ENCODE measurements around the gene LCN10.

LCN10 gene

GRCh38 chr9:136700959-136701667 is 41.6 kb downstream of the LCN10 start:
- Histone ChIP-seq H2AK5ac (ENCODE audit: low read length, severe bottlenecking) (no peak overlapping the region), H2BK120ac (ENCODE audit: low read depth, low read length) (no peak overlapping the region), H4K8ac (ENCODE audit: low read length) (no peak overlapping the region), H3K23ac (ENCODE audit: low read length in 2 of 2) (no peak overlapping the region), H3K4me1 (ENCODE audit: control insufficient read depth, insufficient read depth, low read depth, low read length) (peaks cover 13% of the 10 kb centered on the region), H3K9ac (ENCODE audit: low read length) (no peak overlapping the region), H2AFZ (ENCODE audit: low read depth, low read length) (no peak overlapping the region), H3K9me3 (ENCODE audit: control insufficient read depth, low read length) (no peaks in the 10 kb centered on the region), H3K79me1 (replicated peaks; ENCODE audit: low read length, poor library complexity, severe bottlenecking) (no peaks in the 10 kb centered on the region), H3K27ac (ENCODE audit: low read length, poor library complexity, severe bottlenecking) (no peak overlapping the region), H2BK15ac (ENCODE audit: low read depth, poor library complexity, severe bottlenecking) (no peak overlapping the region), H3K14ac (ENCODE audit: low read length in 2 of 2) (peak overlapping the region in 1 of 2 experiments; percentile 68), H2BK5ac (ENCODE audit: low read depth, low read length, poor library complexity, severe bottlenecking) (peak overlapping the region; percentile 26), H2BK12ac (ENCODE audit: low read length in 2 of 2) (no peak overlapping the region), H3K4me3 (ENCODE audit: insufficient read depth in 1 of 2, low read depth in 1 of 2, low read length in 2 of 2) (no peak overlapping the region), H3K36me3 (ENCODE audit: control insufficient read depth in 1 of 2, insufficient read depth in 2 of 2, low read depth in 1 of 2, low read length in 2 of 2) (no peaks in the 10 kb centered on the region), H3K4ac (ENCODE audit: low read depth in 1 of 2, low read length in 2 of 2) (no peak overlapping the region), H3K27me3 (ENCODE audit: control insufficient read depth in 1 of 2, insufficient read depth in 1 of 2, low read length in 2 of 2) (peaks cover 20 to 59% of the 10 kb centered on the region in 2 experiments), H4K91ac (ENCODE audit: low read length) (no peak overlapping the region), H3K18ac (ENCODE audit: low read depth in 1 of 2, low read length in 2 of 2) (no peak overlapping the region), H3K4me2 (ENCODE audit: low read length, poor library complexity, severe bottlenecking) (no peak overlapping the region)
- 56% methylated on average over 38 of the region's 38 CpGs for WGBS
- DNase-seq, result no peak

GRCh38 chr9:136700304-136700703 is 42.4 kb downstream of the LCN10 start:
- Histone ChIP-seq H3K14ac (ENCODE audit: low read length in 2 of 2) (no peak overlapping the region), H3K79me1 (replicated peaks; ENCODE audit: low read length, poor library complexity, severe bottlenecking) (no peaks in the 10 kb centered on the region), H3K9ac (ENCODE audit: low read length) (no peak overlapping the region), H4K8ac (ENCODE audit: low read length) (no peak overlapping the region), H2AK5ac (ENCODE audit: low read length, severe bottlenecking) (no peak overlapping the region), H4K91ac (ENCODE audit: low read length) (no peak overlapping the region), H3K27ac (ENCODE audit: low read length, poor library complexity, severe bottlenecking) (no peak overlapping the region), H2BK5ac (ENCODE audit: low read depth, low read length, poor library complexity, severe bottlenecking) (no peak overlapping the region), H3K9me3 (ENCODE audit: control insufficient read depth, low read length) (no peaks in the 10 kb centered on the region), H3K4me2 (ENCODE audit: low read length, poor library complexity, severe bottlenecking) (no peak overlapping the region), H2BK12ac (ENCODE audit: low read length in 2 of 2) (no peak overlapping the region), H3K27me3 (ENCODE audit: control insufficient read depth in 1 of 2, insufficient read depth in 1 of 2, low read length in 2 of 2) (peaks cover 16 to 59% of the 10 kb centered on the region in 2 experiments), H2BK120ac (ENCODE audit: low read depth, low read length) (no peak overlapping the region), H3K36me3 (ENCODE audit: control insufficient read depth in 1 of 2, insufficient read depth in 2 of 2, low read depth in 1 of 2, low read length in 2 of 2) (no peaks in the 10 kb centered on the region), H3K4me3 (ENCODE audit: insufficient read depth in 1 of 2, low read depth in 1 of 2, low read length in 2 of 2) (no peak overlapping the region), H3K4me1 (ENCODE audit: control insufficient read depth, insufficient read depth, low read depth, low read length) (peaks cover 21% of the 10 kb centered on the region), H2BK15ac (ENCODE audit: low read depth, poor library complexity, severe bottlenecking) (no peak overlapping the region), H2AFZ (ENCODE audit: low read depth, low read length) (no peak overlapping the region), H3K18ac (ENCODE audit: low read depth in 1 of 2, low read length in 2 of 2) (no peak overlapping the region), H3K23ac (ENCODE audit: low read length in 2 of 2) (no peak overlapping the region), H3K4ac (ENCODE audit: low read depth in 1 of 2, low read length in 2 of 2) (no peak overlapping the region)
- DNase-seq, result no peak
- WGBS, result 82% methylated on average over 13 of the region's 13 CpGs

- H2BK12ac ChIP-seq (ENCODE audit: low read length in 2 of 2), result no peak overlapping the region
- peaks cover 16 to 68% of the 10 kb centered on the region in 2 experiments for H3K27me3 ChIP-seq (ENCODE audit: control insufficient read depth in 1 of 2, insufficient read depth in 1 of 2, low read length in 2 of 2)
- H3K23ac ChIP-seq (ENCODE audit: low read length in 2 of 2), result no peak overlapping the region
- no peak overlapping the region for H3K18ac ChIP-seq (ENCODE audit: low read depth in 1 of 2, low read length in 2 of 2)
- H2BK5ac ChIP-seq (ENCODE audit: low read depth, low read length, poor library complexity, severe bottlenecking), result no peak overlapping the region
- no peak overlapping the region for H3K14ac ChIP-seq (ENCODE audit: low read length in 2 of 2)
- no peak for DNase-seq
- no peak overlapping the region for H3K4ac ChIP-seq (ENCODE audit: low read depth in 1 of 2, low read length in 2 of 2)
- no peaks in the 10 kb centered on the region for H3K79me1 ChIP-seq (replicated peaks; ENCODE audit: low read length, poor library complexity, severe bottlenecking)
- no peaks in the 10 kb centered on the region for H3K9me3 ChIP-seq (ENCODE audit: control insufficient read depth, low read length)
- no peak overlapping the region for H3K4me2 ChIP-seq (ENCODE audit: low read length, poor library complexity, severe bottlenecking)
- H4K91ac ChIP-seq (ENCODE audit: low read length), result no peak overlapping the region
- H2BK15ac ChIP-seq (ENCODE audit: low read depth, poor library complexity, severe bottlenecking), result no peak overlapping the region
- H4K8ac ChIP-seq (ENCODE audit: low read length), result no peak overlapping the region
- no peak overlapping the region for H3K9ac ChIP-seq (ENCODE audit: low read length)
- H2AK5ac ChIP-seq (ENCODE audit: low read length, severe bottlenecking), result no peak overlapping the region
- H3K36me3 ChIP-seq (ENCODE audit: control insufficient read depth in 1 of 2, insufficient read depth in 2 of 2, low read depth in 1 of 2, low read length in 2 of 2), result no peaks in the 10 kb centered on the region
- peaks cover 32% of the 10 kb centered on the region for H3K4me1 ChIP-seq (ENCODE audit: control insufficient read depth, insufficient read depth, low read depth, low read length)
- no peak overlapping the region for H3K4me3 ChIP-seq (ENCODE audit: insufficient read depth in 1 of 2, low read depth in 1 of 2, low read length in 2 of 2)
- no peak overlapping the region for H2BK120ac ChIP-seq (ENCODE audit: low read depth, low read length)
- WGBS, result 94% methylated on average over 9 of the region's 11 CpGs
- no peak overlapping the region for H3K27ac ChIP-seq (ENCODE audit: low read length, poor library complexity, severe bottlenecking)
- H2AFZ ChIP-seq (ENCODE audit: low read depth, low read length), result no peak overlapping the region
These were observed 44.0 kb downstream of the LCN10 start for GRCh38 chr9:136698635-136699246.

GRCh38 chr9:136697821-136698526 is 44.8 kb downstream of the LCN10 start:
- no peak overlapping the region for H3K14ac ChIP-seq (ENCODE audit: low read length in 2 of 2)
- no peak overlapping the region for H3K4ac ChIP-seq (ENCODE audit: low read depth in 1 of 2, low read length in 2 of 2)
- no peak overlapping the region for H3K4me2 ChIP-seq (ENCODE audit: low read length, poor library complexity, severe bottlenecking)
- H3K9me3 ChIP-seq (ENCODE audit: control insufficient read depth, low read length), result no peaks in the 10 kb centered on the region
- H3K9ac ChIP-seq (ENCODE audit: low read length), result no peak overlapping the region
- H2BK120ac ChIP-seq (ENCODE audit: low read depth, low read length), result no peak overlapping the region
- H4K91ac ChIP-seq (ENCODE audit: low read length), result no peak overlapping the region
- no peak overlapping the region for H2AK5ac ChIP-seq (ENCODE audit: low read length, severe bottlenecking)
- peak overlapping the region in 1 of 2 experiments; percentile 4 for H3K18ac ChIP-seq (ENCODE audit: low read depth in 1 of 2, low read length in 2 of 2)
- no peak overlapping the region for H2BK15ac ChIP-seq (ENCODE audit: low read depth, poor library complexity, severe bottlenecking)
- no peak overlapping the region for H2BK12ac ChIP-seq (ENCODE audit: low read length in 2 of 2)
- H4K8ac ChIP-seq (ENCODE audit: low read length), result no peak overlapping the region
- H3K4me3 ChIP-seq (ENCODE audit: insufficient read depth in 1 of 2, low read depth in 1 of 2, low read length in 2 of 2), result no peak overlapping the region
- H3K79me1 ChIP-seq (replicated peaks; ENCODE audit: low read length, poor library complexity, severe bottlenecking), result no peaks in the 10 kb centered on the region
- H2AFZ ChIP-seq (ENCODE audit: low read depth, low read length), result no peak overlapping the region
- no peak overlapping the region for H3K27ac ChIP-seq (ENCODE audit: low read length, poor library complexity, severe bottlenecking)
- no peak overlapping the region for H2BK5ac ChIP-seq (ENCODE audit: low read depth, low read length, poor library complexity, severe bottlenecking)
- peak; percentile 45 for DNase-seq
- H3K4me1 ChIP-seq (ENCODE audit: control insufficient read depth, insufficient read depth, low read depth, low read length), result peaks cover 38% of the 10 kb centered on the region
- no peaks in the 10 kb centered on the region for H3K36me3 ChIP-seq (ENCODE audit: control insufficient read depth in 1 of 2, insufficient read depth in 2 of 2, low read depth in 1 of 2, low read length in 2 of 2)
- WGBS, result 68% methylated on average over 20 of the region's 20 CpGs
- no peak overlapping the region for H3K23ac ChIP-seq (ENCODE audit: low read length in 2 of 2)
- peaks cover 16 to 68% of the 10 kb centered on the region in 2 experiments for H3K27me3 ChIP-seq (ENCODE audit: control insufficient read depth in 1 of 2, insufficient read depth in 1 of 2, low read length in 2 of 2)
